ENCODE data around the gene GOLGA3.
"Not testable (repeated sequence)": the region's sequence is repeated elsewhere in the genome, so short reads cannot be mapped to it uniquely, and the experiment has no call there.

GOLGA3 gene

GRCh38 chr12:132772606-132773005 lies 56.1 kb downstream of the GOLGA3 start:
- FAIRE-seq (peak; percentile 5), DNase-seq (ENCODE audit: insufficient read length, low spot score) (peak; percentile 72)
- TF ChIP-seq PAX5 (IDR thresholded peaks at IDR 0.05; ENCODE audit: insufficient read depth, low read length, severe bottlenecking) (no peak), POLR2AphosphoS5 (IDR thresholded peaks at IDR 0.05; ENCODE audit: low read depth, low read length) (no peak), SPI1 (IDR thresholded peaks at IDR 0.05; ENCODE audit: low read depth, low read length) (peak; percentile 93), POLR2A (IDR thresholded peaks at IDR 0.05; ENCODE audit: low read depth, low read length) (no peak), TAF1 (IDR thresholded peaks at IDR 0.05; ENCODE audit: low read depth, low read length) (no peak), POU2F2 (IDR thresholded peaks at IDR 0.05; ENCODE audit: low read depth, low read length) (no peak)

- FAIRE-seq = peak; percentile 90
- TF ChIP-seq POLR2A (IDR thresholded peaks at IDR 0.05; ENCODE audit: low read depth, low read length) = 0 out of 2 replicates have a peak, but pooled peaks have one; percentile 50
- TF ChIP-seq PAX5 (IDR thresholded peaks at IDR 0.05; ENCODE audit: insufficient read depth, low read length, severe bottlenecking) = no peak
- TF ChIP-seq POLR2AphosphoS5 (IDR thresholded peaks at IDR 0.05; ENCODE audit: low read depth, low read length) = peak; percentile 65; the same call in 1 of the 2 replicates
- TF ChIP-seq TAF1 (IDR thresholded peaks at IDR 0.05; ENCODE audit: low read depth, low read length) = no peak; the same call in 1 of the 2 replicates
- no peak for DNase-seq (ENCODE audit: insufficient read length, low spot score)
Observed at GRCh38 chr12:132771126-132771838, 57.4 kb downstream of the GOLGA3 start.

GRCh38 chr12:132766380-132767085 lies 62.1 kb downstream of the GOLGA3 start:
- no peak for DNase-seq (ENCODE audit: insufficient read length, low spot score)
- FAIRE-seq = no peak
- TF ChIP-seq POLR2AphosphoS5 (IDR thresholded peaks at IDR 0.05; ENCODE audit: low read depth, low read length) (no peak), SPI1 (IDR thresholded peaks at IDR 0.05; ENCODE audit: low read depth, low read length) (no peak), POU2F2 (IDR thresholded peaks at IDR 0.05; ENCODE audit: low read depth, low read length) (no peak), TAF1 (IDR thresholded peaks at IDR 0.05; ENCODE audit: low read depth, low read length) (no peak), PAX5 (IDR thresholded peaks at IDR 0.05; ENCODE audit: insufficient read depth, low read length, severe bottlenecking) (no peak), POLR2A (IDR thresholded peaks at IDR 0.05; ENCODE audit: low read depth, low read length) (no peak)

GRCh38 chr12:132765361-132765760 lies 63.3 kb downstream of the GOLGA3 start:
- TF ChIP-seq POLR2AphosphoS5 (IDR thresholded peaks at IDR 0.05; ENCODE audit: low read depth, low read length) (no peak), POLR2A (IDR thresholded peaks at IDR 0.05; ENCODE audit: low read depth, low read length) (no peak), TAF1 (IDR thresholded peaks at IDR 0.05; ENCODE audit: low read depth, low read length) (no peak), PAX5 (IDR thresholded peaks at IDR 0.05; ENCODE audit: insufficient read depth, low read length, severe bottlenecking) (no peak), POU2F2 (IDR thresholded peaks at IDR 0.05; ENCODE audit: low read depth, low read length) (no peak), SPI1 (IDR thresholded peaks at IDR 0.05; ENCODE audit: low read depth, low read length) (no peak)
- FAIRE-seq (no peak), DNase-seq (ENCODE audit: insufficient read length, low spot score) (no peak)

GRCh38 chr12:132764231-132764630 lies 64.4 kb downstream of the GOLGA3 start:
- TF ChIP-seq POLR2A (IDR thresholded peaks at IDR 0.05; ENCODE audit: low read depth, low read length) (no peak), SPI1 (IDR thresholded peaks at IDR 0.05; ENCODE audit: low read depth, low read length) (no peak), POLR2AphosphoS5 (IDR thresholded peaks at IDR 0.05; ENCODE audit: low read depth, low read length) (no peak), PAX5 (IDR thresholded peaks at IDR 0.05; ENCODE audit: insufficient read depth, low read length, severe bottlenecking) (no peak), TAF1 (IDR thresholded peaks at IDR 0.05; ENCODE audit: low read depth, low read length) (no peak), POU2F2 (IDR thresholded peaks at IDR 0.05; ENCODE audit: low read depth, low read length) (no peak)
- no peak for FAIRE-seq
- no peak for DNase-seq (ENCODE audit: insufficient read length, low spot score)

GRCh38 chr12:132761921-132762583 lies 66.6 kb downstream of the GOLGA3 start:
- TF ChIP-seq PAX5 (IDR thresholded peaks at IDR 0.05; ENCODE audit: insufficient read depth, low read length, severe bottlenecking) (no peak), POU2F2 (IDR thresholded peaks at IDR 0.05; ENCODE audit: low read depth, low read length) (0 out of 2 replicates have a peak, but pooled peaks have one; percentile 41), POLR2AphosphoS5 (IDR thresholded peaks at IDR 0.05; ENCODE audit: low read depth, low read length) (peak; percentile 76; the same call in 1 of the 2 replicates), SPI1 (IDR thresholded peaks at IDR 0.05; ENCODE audit: low read depth, low read length) (peak; percentile 19; the same call in 1 of the 2 replicates), POLR2A (IDR thresholded peaks at IDR 0.05; ENCODE audit: low read depth, low read length) (peak; percentile 90), TAF1 (IDR thresholded peaks at IDR 0.05; ENCODE audit: low read depth, low read length) (peak; percentile 69)
- DNase-seq (ENCODE audit: insufficient read length, low spot score) (peak; percentile 96), FAIRE-seq (peak; percentile 35)

GRCh38 chr12:132761032-132761920 lies 67.4 kb downstream of the GOLGA3 start, which contains the start of gene ANKLE2:
Gene ANKLE2, minus strand, starts transcription at chr12:132761832. Its CDS starts 34 bp downstream, at chr12:132761798.
- FAIRE-seq = no peak
- TF ChIP-seq POLR2A (IDR thresholded peaks at IDR 0.05; ENCODE audit: low read depth, low read length) (no peak), TAF1 (IDR thresholded peaks at IDR 0.05; ENCODE audit: low read depth, low read length) (0 out of 2 replicates have a peak, but pooled peaks have one; percentile 16)
- DNase-seq (ENCODE audit: insufficient read length, low spot score) = peak; percentile 64

- FAIRE-seq = no peak
Observed at GRCh38 chr12:132759359-132759758, 69.3 kb downstream of the GOLGA3 start.

GRCh38 chr12:132758825-132759224 lies 69.8 kb downstream of the GOLGA3 start:
- not testable (repeated sequence) for FAIRE-seq; DNase-seq (ENCODE audit: insufficient read length, low spot score)

More at GRCh38 chr12:132759359-132759758, 69.3 kb downstream of the GOLGA3 start:
- TF ChIP-seq SPI1 (IDR thresholded peaks at IDR 0.05; ENCODE audit: low read depth, low read length) (no peak), POLR2A (IDR thresholded peaks at IDR 0.05; ENCODE audit: low read depth, low read length) (no peak), POLR2AphosphoS5 (IDR thresholded peaks at IDR 0.05; ENCODE audit: low read depth, low read length) (no peak)
- DNase-seq (ENCODE audit: insufficient read length, low spot score) = no peak

Data from GM12891 (cell line).